H7 (cell line): ENCODE measurements around the gene ZNF346. TPM values are rescaled to one million over a fixed set of nuclear protein-coding genes. Genes with fewer than 3 reads are reported as not detected.

Source experiments
- DNase-seq: peaks from one replicate; pipeline ENCODE4 v3.0.0; 2012
- H3K27me3 ChIP-seq: 2 replicates; pipeline ENCODE4 v1.6.0; 2011; ENCODE audit warnings: mild to moderate bottlenecking, low read length; ENCODE audit not compliant: control insufficient read depth, insufficient read depth
- H3K36me3 ChIP-seq: replicated peaks from 2 replicates; pipeline ENCODE4 v1.5.1; 2011; ENCODE audit warnings: low read length; ENCODE audit not compliant: control insufficient read depth, insufficient read depth
- H3K4me3 ChIP-seq: 2 replicates; pipeline ENCODE4 v1.5.1; 2011; ENCODE audit warnings: low read depth, mild to moderate bottlenecking, control low read depth, low read length, moderate library complexity; ENCODE audit not compliant: insufficient read depth
- total RNA-seq: library from RNA; depleted of rRNA; stranded (reverse); fragments of >200 nt; shearing (Covaris generic); gene quantifications from 2 replicates; pipeline ENCODE4 v1.2.3, GENCODE V29; 2014

Gene ZNF346
- total RNA-seq, 1 experiment from 2014 or later, result 25.0 TPM

GRCh38 chr5:177089825-177090641 is 67.5 kb downstream of the ZNF346 start:
- Histone ChIP-seq H3K4me3 (no peak overlapping the region), H3K27me3 (no peaks in the 10 kb centered on the region; the same call in 1 of the 2 replicates), H3K36me3 (peaks cover 21% of the 10 kb centered on the region)
- peak; percentile 18 for DNase-seq

- Histone ChIP-seq H3K27me3 (no peaks in the 10 kb centered on the region; the same call in 1 of the 2 replicates), H3K4me3 (no peak overlapping the region), H3K36me3 (peaks cover 23% of the 10 kb centered on the region)
- peak; percentile 23 for DNase-seq
Measured at GRCh38 chr5:177090813-177091212, 68.3 kb downstream of the ZNF346 start.

GRCh38 chr5:177091232-177091631 is 68.7 kb downstream of the ZNF346 start:
- Histone ChIP-seq H3K4me3 (no peak overlapping the region), H3K27me3 (no peaks in the 10 kb centered on the region; the same call in 1 of the 2 replicates), H3K36me3 (peaks cover 23% of the 10 kb centered on the region)
- no peak for DNase-seq

GRCh38 chr5:177092178-177093081 is 69.9 kb downstream of the ZNF346 start:
- Histone ChIP-seq H3K4me3 (no peak overlapping the region), H3K36me3 (peaks cover 23% of the 10 kb centered on the region), H3K27me3 (no peaks in the 10 kb centered on the region; the same call in 1 of the 2 replicates)
- no peak for DNase-seq

- Histone ChIP-seq H3K4me3 (no peak overlapping the region), H3K36me3 (peaks cover 23% of the 10 kb centered on the region), H3K27me3 (no peaks in the 10 kb centered on the region)
- DNase-seq, result no peak
Measured at GRCh38 chr5:177093082-177093712, 70.7 kb downstream of the ZNF346 start.

- H3K4me3 ChIP-seq, result no peak overlapping the region
- peaks cover 23% of the 10 kb centered on the region for H3K36me3 ChIP-seq
- no peaks in the 10 kb centered on the region for H3K27me3 ChIP-seq
- no peak for DNase-seq
Measured at GRCh38 chr5:177093803-177094202, 71.3 kb downstream of the ZNF346 start.

GRCh38 chr5:177094224-177095087 is 72.0 kb downstream of the ZNF346 start:
- no peak overlapping the region for H3K4me3 ChIP-seq
- no peaks in the 10 kb centered on the region for H3K27me3 ChIP-seq
- H3K36me3 ChIP-seq, result peaks cover 21% of the 10 kb centered on the region
- no peak for DNase-seq

- Histone ChIP-seq H3K36me3 (peaks cover 17% of the 10 kb centered on the region), H3K27me3 (no peaks in the 10 kb centered on the region), H3K4me3 (no peak overlapping the region)
- DNase-seq, result no peak
Measured at GRCh38 chr5:177095088-177095669, 72.7 kb downstream of the ZNF346 start.

- Histone ChIP-seq H3K27me3 (no peaks in the 10 kb centered on the region), H3K4me3 (no peak overlapping the region), H3K36me3 (peaks cover 9% of the 10 kb centered on the region)
- no peak for DNase-seq
Measured at GRCh38 chr5:177096162-177097015, 73.9 kb downstream of the ZNF346 start.

GRCh38 chr5:177097016-177097985 is 74.8 kb downstream of the ZNF346 start:
- no peak for DNase-seq
- H3K4me3 ChIP-seq, result no peak overlapping the region
- peaks cover 9% of the 10 kb centered on the region for H3K36me3 ChIP-seq

GRCh38 chr5:177098120-177098469 is 75.6 kb downstream of the ZNF346 start:
- Histone ChIP-seq H3K36me3 (peaks cover 7% of the 10 kb centered on the region), H3K27me3 (no peaks in the 10 kb centered on the region), H3K4me3 (no peak overlapping the region)
- DNase-seq, result peak; percentile 50

More at GRCh38 chr5:177097016-177097985, 74.8 kb downstream of the ZNF346 start:
- no peaks in the 10 kb centered on the region for H3K27me3 ChIP-seq
